Measurements from ENCODE around the gene GREM1. TPM values are rescaled to one million over a fixed set of nuclear protein-coding genes. Genes with fewer than 3 reads are reported as not detected.

Gene GREM1
- total and polyA plus RNA-seq, 2 experiments from 2014 or later: 0.27 to 1.0 TPM

DNA sequence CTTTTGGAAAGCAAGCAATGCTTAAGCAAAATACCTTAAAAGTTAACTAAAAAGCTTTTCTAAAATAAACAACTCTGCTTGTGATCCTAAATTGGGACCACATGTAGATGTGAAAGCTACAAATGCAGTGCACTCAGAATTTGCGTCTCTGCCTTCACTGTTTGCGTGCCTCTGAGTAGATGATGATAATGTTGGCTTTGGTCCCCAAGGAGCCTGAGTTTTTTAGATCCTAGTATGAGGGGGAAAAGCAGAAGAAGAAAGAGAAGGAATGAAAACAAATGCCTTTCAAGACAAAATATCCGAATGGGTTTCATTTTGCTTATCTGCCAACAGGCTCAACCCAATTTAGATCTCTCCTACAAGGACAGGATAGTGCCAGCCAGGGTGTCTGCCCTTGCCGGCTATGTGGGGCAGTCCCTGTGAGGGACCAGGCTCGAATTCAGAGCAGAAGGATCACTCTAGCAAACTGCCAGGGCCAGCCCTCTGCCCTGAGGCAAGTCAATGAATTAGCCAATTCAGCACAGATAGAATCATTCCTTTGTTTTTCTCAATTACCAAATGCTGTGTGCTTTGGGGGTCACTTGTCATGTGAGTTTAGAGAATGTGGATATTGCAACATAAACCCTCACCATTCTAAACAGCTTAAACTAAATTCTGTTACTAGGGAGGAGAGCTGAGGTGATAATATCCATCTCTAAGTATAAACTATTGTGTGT, 47.8 kb upstream of the GREM1 start:
- no peaks in the 10 kb centered on the region; the same call in 1 of the 2 replicates for H4K20me1 ChIP-seq (replicated peaks; ENCODE audit: insufficient read depth)
- no peaks in the 10 kb centered on the region for H3K9me3 Mint-ChIP-seq
- H3K4me1 ChIP-seq (ENCODE audit: insufficient read depth): peaks cover 22% of the 10 kb centered on the region
- H3K4me1 Mint-ChIP-seq: peaks cover 30% of the 10 kb centered on the region
- no peak overlapping the region for H3K4me3 ChIP-seq
- peak overlapping the region; percentile 41 for H3K4me2 ChIP-seq
- H3K36me3 ChIP-seq (ENCODE audit: insufficient read depth): no peaks in the 10 kb centered on the region
- H2AFZ ChIP-seq: no peak overlapping the region
- peak overlapping the region; percentile 40 for H3K27ac ChIP-seq (ENCODE audit: low read depth)
- H3K27me3 Mint-ChIP-seq (ENCODE audit: insufficient read depth, low read depth, poor library complexity): peaks cover 4% of the 10 kb centered on the region
- no peak overlapping the region for H3K4me3 Mint-ChIP-seq
- TF ChIP-seq JUNB (IDR thresholded peaks at IDR 0.05; ENCODE audit: unreplicated experiment): no peak
- TF ChIP-seq EZH2phosphoT487 (IDR thresholded peaks at IDR 0.05; ENCODE audit: unreplicated experiment): no peak
- TF ChIP-seq STAT1 (IDR thresholded peaks at IDR 0.05; ENCODE audit: unreplicated experiment): no peak
- TF ChIP-seq NANOG (IDR thresholded peaks at IDR 0.05; ENCODE audit: borderline replicate concordance): no peak
- no peak for TF ChIP-seq EZH2 (IDR thresholded peaks at IDR 0.05; ENCODE audit: low read depth, unreplicated experiment)
- TF ChIP-seq POLR2AphosphoS5 (IDR thresholded peaks at IDR 0.05; ENCODE audit: low read depth): no peak
- no peak for TF ChIP-seq CREB1 (CRISPR knock-in tag; IDR thresholded peaks at IDR 0.05; ENCODE audit: low read depth)
- TF ChIP-seq, protein P1, sequence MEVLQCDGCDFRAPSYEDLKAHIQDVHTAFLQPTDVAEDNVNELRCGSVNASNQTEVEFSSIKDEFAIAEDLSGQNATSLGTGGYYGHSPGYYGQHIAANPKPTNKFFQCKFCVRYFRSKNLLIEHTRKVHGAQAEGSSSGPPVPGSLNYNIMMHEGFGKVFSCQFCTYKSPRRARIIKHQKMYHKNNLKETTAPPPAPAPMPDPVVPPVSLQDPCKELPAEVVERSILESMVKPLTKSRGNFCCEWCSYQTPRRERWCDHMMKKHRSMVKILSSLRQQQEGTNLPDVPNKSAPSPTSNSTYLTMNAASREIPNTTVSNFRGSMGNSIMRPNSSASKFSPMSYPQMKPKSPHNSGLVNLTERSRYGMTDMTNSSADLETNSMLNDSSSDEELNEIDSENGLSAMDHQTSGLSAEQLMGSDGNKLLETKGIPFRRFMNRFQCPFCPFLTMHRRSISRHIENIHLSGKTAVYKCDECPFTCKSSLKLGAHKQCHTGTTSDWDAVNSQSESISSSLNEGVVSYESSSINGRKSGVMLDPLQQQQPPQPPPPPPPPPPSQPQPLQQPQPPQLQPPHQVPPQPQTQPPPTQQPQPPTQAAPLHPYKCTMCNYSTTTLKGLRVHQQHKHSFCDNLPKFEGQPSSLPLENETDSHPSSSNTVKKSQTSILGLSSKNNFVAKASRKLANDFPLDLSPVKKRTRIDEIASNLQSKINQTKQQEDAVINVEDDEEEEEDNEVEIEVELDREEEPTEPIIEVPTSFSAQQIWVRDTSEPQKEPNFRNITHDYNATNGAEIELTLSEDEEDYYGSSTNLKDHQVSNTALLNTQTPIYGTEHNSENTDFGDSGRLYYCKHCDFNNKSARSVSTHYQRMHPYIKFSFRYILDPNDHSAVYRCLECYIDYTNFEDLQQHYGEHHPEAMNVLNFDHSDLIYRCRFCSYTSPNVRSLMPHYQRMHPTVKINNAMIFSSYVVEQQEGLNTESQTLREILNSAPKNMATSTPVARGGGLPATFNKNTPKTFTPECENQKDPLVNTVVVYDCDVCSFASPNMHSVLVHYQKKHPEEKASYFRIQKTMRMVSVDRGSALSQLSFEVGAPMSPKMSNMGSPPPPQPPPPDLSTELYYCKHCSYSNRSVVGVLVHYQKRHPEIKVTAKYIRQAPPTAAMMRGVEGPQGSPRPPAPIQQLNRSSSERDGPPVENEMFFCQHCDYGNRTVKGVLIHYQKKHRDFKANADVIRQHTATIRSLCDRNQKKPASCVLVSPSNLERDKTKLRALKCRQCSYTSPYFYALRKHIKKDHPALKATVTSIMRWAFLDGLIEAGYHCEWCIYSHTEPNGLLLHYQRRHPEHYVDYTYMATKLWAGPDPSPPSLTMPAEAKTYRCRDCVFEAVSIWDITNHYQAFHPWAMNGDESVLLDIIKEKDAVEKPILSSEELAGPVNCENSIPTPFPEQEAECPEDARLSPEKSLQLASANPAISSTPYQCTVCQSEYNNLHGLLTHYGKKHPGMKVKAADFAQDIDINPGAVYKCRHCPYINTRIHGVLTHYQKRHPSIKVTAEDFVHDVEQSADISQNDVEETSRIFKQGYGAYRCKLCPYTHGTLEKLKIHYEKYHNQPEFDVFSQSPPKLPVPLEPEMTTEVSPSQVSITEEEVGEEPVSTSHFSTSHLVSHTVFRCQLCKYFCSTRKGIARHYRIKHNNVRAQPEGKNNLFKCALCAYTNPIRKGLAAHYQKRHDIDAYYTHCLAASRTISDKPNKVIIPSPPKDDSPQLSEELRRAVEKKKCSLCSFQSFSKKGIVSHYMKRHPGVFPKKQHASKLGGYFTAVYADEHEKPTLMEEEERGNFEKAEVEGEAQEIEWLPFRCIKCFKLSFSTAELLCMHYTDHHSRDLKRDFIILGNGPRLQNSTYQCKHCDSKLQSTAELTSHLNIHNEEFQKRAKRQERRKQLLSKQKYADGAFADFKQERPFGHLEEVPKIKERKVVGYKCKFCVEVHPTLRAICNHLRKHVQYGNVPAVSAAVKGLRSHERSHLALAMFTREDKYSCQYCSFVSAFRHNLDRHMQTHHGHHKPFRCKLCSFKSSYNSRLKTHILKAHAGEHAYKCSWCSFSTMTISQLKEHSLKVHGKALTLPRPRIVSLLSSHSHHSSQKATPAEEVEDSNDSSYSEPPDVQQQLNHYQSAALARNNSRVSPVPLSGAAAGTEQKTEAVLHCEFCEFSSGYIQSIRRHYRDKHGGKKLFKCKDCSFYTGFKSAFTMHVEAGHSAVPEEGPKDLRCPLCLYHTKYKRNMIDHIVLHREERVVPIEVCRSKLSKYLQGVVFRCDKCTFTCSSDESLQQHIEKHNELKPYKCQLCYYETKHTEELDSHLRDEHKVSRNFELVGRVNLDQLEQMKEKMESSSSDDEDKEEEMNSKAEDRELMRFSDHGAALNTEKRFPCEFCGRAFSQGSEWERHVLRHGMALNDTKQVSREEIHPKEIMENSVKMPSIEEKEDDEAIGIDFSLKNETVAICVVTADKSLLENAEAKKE (CRISPR knock-in tag; IDR thresholded peaks at IDR 0.05): no peak
- TF ChIP-seq, protein P2, sequence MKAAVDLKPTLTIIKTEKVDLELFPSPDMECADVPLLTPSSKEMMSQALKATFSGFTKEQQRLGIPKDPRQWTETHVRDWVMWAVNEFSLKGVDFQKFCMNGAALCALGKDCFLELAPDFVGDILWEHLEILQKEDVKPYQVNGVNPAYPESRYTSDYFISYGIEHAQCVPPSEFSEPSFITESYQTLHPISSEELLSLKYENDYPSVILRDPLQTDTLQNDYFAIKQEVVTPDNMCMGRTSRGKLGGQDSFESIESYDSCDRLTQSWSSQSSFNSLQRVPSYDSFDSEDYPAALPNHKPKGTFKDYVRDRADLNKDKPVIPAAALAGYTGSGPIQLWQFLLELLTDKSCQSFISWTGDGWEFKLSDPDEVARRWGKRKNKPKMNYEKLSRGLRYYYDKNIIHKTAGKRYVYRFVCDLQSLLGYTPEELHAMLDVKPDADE (IDR thresholded peaks at IDR 0.05): no peak
- H3K79me2 ChIP-seq (replicated peaks; ENCODE audit: insufficient read depth): no peaks in the 10 kb centered on the region
- H3K9me2 ChIP-seq (ENCODE audit: insufficient read depth): no peaks in the 10 kb centered on the region
- H3K27me3 ChIP-seq (ENCODE audit: insufficient read depth): no peaks in the 10 kb centered on the region
- peak; percentile 47 for DNase-seq (ENCODE audit: low spot score)
- H3F3A ChIP-seq (replicated peaks; ENCODE audit: low read depth): no peaks in the 10 kb centered on the region
- peak; percentile 79 for ATAC-seq
- H3K36me3 Mint-ChIP-seq (ENCODE audit: low read depth): no peaks in the 10 kb centered on the region; the same call in 2 of the 3 replicates
- H3K27ac Mint-ChIP-seq: peak overlapping the region; percentile 55; the same call in 1 of the 2 replicates

Measured in GM23338 (cell line).